HG03103 (cell line): ENCODE results near the gene NRP2.
A peak's percentile ranks its signal among the peaks of the same experiment; 100 is the strongest.

ENCODE experiments used
- ATAC-seq: cut with Tn5 transposase; IDR thresholded peaks from one replicate; pipeline ENCODE4 v1.9.1; 2021; ENCODE audit warnings: low read depth; ENCODE audit not compliant: unreplicated experiment

The NRP2 gene

DNA sequence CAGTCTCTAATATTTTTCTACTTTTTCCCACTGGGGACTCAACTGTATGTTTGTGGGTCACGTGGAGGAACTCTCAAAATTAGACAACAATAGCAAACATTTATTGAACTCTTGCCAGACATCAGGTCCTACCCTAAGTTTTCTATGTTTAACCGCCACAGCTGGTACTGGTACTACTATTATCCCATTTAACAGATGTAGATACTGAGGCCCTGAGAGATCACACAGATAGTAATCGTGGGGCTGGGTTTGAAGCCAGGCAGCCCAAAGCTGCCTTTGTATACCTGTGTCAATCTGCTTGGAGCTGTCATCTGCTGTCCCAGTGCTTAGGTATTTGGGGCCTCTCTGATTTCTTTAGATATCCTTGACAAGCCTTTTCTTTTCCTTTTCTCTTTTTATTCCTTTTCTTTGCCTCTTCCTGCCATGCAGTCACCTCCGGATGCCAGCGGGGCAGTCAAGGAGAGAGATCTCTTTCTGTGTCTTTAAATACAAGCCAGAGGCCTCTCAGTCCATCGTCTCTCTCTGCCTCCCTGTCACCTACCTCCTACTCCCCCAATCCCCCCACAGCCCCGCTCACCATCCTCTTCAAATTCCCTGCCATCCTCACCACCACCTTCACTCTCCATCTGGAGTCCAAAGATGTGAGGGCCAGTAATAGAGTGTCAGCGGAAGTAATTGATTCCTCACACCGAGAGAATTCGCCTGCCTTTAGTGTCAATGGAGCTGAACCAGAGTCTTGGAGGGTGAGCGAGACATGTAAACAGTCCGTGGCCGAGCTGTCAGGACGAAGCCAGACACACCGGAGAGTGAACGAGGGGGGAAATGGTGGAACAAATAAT lies 23.4 kb downstream of the NRP2 start:
- no peak for ATAC-seq

DNA sequence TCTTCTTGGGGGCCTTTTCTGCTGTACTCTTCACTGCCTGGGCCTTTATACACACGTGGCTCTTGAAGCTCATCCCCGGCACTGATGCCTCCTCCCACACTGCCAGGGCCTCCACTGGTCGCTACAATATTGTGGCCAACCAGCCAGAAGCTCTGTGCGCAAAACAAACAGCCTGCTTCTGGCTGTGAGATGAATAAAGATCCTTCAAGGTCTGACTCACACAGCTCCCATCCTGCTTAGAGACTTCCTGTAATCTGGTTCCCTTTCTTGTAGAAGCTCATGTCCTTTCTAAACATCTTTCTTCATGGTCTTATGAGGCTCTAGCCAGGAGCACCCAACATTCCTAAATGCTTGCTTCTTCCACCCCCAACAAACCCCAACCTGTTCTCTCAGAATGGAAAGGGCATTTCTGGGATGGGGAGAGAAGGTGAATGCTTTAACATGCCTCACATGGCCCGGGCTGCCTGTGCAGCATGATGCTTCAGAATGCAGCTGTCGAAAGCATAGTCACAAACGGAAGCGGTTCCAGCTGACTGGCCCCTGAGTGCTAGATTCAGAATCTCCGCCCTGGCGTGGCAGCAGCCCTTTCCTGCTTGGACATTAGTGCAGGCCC lies 24.6 kb downstream of the NRP2 start:
- peak; percentile 94 for ATAC-seq

GRCh38 chr2:205708231-205708631 lies 25.9 kb downstream of the NRP2 start:
- no peak for ATAC-seq

- ATAC-seq = no peak
These were observed 27.0 kb downstream of the NRP2 start for GRCh38 chr2:205709319-205709718.

DNA sequence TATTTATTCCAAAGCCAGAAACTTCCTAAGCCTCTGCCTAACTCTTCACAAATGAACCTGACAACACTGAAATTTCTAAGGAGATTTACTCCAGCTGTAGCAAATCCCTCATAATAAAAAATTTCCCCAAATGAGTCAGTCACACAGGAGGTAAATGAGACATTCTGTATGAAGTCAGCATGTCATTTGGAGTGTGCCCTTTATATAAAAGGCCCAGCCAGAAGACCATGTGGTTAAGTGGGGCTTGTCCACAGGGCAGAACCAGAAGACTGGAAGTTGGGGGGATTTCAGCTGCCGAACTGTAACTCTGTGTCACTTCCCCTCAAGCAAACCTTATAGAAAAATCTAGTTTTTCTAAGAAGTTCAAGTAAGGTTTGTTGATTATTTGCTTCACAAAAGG lies 30.2 kb downstream of the NRP2 start:
- ATAC-seq = no peak

- no peak for ATAC-seq
These were observed 30.8 kb downstream of the NRP2 start for GRCh38 chr2:205713086-205713485.

GRCh38 chr2:205714058-205714776 lies 31.9 kb downstream of the NRP2 start:
- peak; percentile 65 for ATAC-seq

GRCh38 chr2:205714789-205715720 lies 32.8 kb downstream of the NRP2 start:
- ATAC-seq = peak; percentile 12

GRCh38 chr2:205715831-205716525 lies 33.7 kb downstream of the NRP2 start:
- no peak for ATAC-seq

DNA sequence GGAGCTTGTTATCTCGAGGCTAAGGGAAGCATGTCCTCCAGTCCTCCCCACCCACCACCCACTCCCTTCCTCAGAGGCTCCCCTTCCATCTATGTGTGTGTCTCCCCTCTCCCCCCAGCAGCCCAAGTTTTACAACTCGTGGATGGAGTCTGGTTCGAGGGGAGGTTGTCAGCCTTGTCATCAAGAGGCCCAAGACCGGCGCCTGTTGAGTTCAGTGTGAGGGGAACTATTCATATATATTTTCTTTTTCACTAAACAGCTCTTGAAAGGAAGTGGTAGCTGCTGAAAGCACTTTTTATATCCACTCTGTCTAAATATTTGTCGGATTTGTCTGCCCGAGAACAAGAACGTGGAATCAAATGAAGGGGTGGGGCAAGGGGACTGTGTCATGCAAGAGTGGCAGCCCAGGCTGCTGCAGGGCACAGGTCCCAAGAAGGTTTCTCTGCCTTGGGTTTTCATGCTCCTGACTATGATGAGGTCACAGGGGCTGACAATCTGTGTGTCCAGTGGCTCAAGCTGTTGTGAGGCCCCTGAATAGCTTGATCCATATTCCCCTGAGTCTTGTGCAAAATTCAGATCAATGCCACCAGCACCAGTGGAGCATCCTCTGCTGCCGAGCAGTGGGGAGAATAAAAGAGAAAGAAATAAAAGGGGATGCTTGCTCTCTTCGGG lies 35.0 kb downstream of the NRP2 start:
- ATAC-seq = no peak

GRCh38 chr2:205717999-205718398 lies 35.7 kb downstream of the NRP2 start:
- ATAC-seq = no peak

- ATAC-seq = no peak
These were observed 37.5 kb downstream of the NRP2 start for GRCh38 chr2:205719847-205720246.

DNA sequence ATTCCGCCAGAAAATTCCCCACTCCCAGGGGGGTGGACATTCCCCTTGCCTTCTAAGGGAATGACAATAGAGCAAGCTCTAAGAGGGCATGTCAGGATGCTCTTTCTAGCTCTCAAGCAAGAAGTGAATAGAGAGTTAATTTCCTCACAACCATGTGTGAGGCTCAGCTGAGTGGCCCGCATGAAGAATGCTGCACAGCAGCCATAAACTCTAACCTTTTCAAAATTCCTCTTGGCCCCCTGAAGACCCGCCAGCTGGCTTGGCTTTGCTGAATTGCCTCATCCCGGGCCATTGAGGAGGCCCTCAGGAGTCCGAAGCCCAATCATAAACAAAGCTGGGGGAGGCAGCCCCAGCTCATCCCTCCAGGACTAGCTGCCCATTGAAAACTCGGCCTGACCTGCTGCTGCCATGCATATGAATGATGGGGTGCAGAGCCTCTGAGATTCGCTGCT lies 38.2 kb downstream of the NRP2 start:
- no peak for ATAC-seq

DNA sequence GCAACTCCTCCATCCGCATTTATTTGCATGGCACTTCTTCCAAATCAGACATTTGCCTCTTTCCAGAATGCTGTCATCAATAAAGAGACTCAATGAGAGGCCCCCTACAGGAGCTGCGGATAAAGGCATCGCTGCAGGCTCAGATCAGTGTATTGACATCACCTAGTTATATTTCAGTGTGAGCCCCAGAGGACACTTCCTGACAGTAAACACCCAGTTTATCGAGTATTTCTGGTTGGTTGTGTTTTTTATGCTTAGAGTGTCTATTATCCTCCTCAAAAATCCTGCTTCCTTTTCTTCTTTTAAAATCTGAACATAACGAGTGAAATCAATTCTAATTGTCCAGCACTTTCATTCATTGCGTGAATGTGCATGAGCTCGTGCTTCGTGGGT lies 38.8 kb downstream of the NRP2 start:
- ATAC-seq = no peak

DNA sequence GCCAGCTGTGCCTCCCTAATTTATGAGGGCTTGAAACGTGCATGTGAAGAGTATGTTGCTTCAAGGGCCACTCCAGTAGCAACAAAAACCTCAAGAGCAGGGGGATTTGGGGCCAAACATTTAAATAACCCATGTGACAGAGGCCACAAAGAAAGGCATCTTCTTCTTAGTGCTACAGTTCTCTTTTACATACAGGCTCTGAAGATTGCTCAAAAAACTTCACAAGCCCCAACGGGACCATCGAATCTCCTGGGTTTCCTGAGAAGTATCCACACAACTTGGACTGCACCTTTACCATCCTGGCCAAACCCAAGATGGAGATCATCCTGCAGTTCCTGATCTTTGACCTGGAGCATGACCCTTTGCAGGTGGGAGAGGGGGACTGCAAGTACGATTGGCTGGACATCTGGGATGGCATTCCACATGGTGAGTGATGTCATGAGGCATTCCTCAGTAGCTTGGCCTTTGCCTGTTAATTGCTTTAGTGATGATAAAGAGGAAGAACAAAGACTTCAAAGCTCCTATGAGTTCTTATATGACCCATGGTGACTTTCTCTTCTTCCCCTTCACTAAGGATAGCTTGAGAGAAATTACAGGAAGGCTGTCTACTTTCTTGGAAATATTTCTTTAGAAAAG lies 40.1 kb downstream of the NRP2 start:
- ATAC-seq = no peak

- no peak for ATAC-seq
These were observed 40.9 kb downstream of the NRP2 start for GRCh38 chr2:205723179-205723578.

- no peak for ATAC-seq
These were observed 42.8 kb downstream of the NRP2 start for GRCh38 chr2:205725059-205725458.

GRCh38 chr2:205726506-205726905 lies 44.2 kb downstream of the NRP2 start:
- no peak for ATAC-seq

- no peak for ATAC-seq
These were observed 44.9 kb downstream of the NRP2 start for GRCh38 chr2:205727174-205727573.
